ENCODE data around the gene CYP2D6. TPM values are rescaled to one million over a fixed set of nuclear protein-coding genes. Genes with fewer than 3 reads are reported as not detected.

The CYP2D6 gene
- total RNA-seq, 1 experiment from 2014 or later = 6.7 TPM

- no peak overlapping the region for H3K27ac ChIP-seq
- CTCF ChIA-PET = interaction anchor here (0.7 kb wide), 1 partner anchor 431 kb away, joined by 4 read pairs; no protein-coding TSS in a partner anchor
- intact Hi-C loops (cut with micrococcal nuclease; ENCODE audit: unreplicated experiment) = no loop called here
- no peaks in the 10 kb centered on the region; the same call in 1 of the 2 replicates for H4K20me1 ChIP-seq (ENCODE audit: insufficient read depth)
- H3K4me2 ChIP-seq = no peak overlapping the region
- no peaks in the 10 kb centered on the region for H3K27me3 ChIP-seq (ENCODE audit: insufficient read depth, low read depth)
- BruUV-seq (replicated peaks) = no TSS peak
- TF ChIP-seq EZH2 (IDR thresholded peaks at IDR 0.05; ENCODE audit: low read depth) = no peak
- TF ChIP-seq CTCF (conservative IDR thresholded peaks at IDR 0.05) = no peak
- H3K4me1 ChIP-seq (replicated peaks; ENCODE audit: insufficient read depth) = peaks cover 15% of the 10 kb centered on the region; the same call in 1 of the 2 replicates
- DNase-seq = no peak
- peaks cover 21% of the 10 kb centered on the region for H3K36me3 ChIP-seq (ENCODE audit: low read depth)
- H3K79me2 ChIP-seq (ENCODE audit: low read depth) = peaks cover 41% of the 10 kb centered on the region
- H3K9me3 ChIP-seq (ENCODE audit: insufficient read depth, low read depth) = no peaks in the 10 kb centered on the region
- H3K9me2 ChIP-seq (ENCODE audit: insufficient read depth) = no peaks in the 10 kb centered on the region
- H3K4me3 ChIP-seq = no peak overlapping the region
- POLR2A ChIA-PET (ENCODE audit: unreplicated experiment) = no interaction called here
- H3F3A ChIP-seq (ENCODE audit: insufficient read depth, low read depth) = peaks cover 17% of the 10 kb centered on the region; the same call in 1 of the 2 replicates
- H2AFZ ChIP-seq = no peak overlapping the region
Observed at GRCh38 chr22:42084874-42085273, 45.7 kb downstream of the CYP2D6 start.

- no peaks in the 10 kb centered on the region for H3K27me3 ChIP-seq (ENCODE audit: insufficient read depth, low read depth)
- H3K36me3 ChIP-seq (ENCODE audit: low read depth) = peaks cover 15% of the 10 kb centered on the region
- no peak overlapping the region for H3K27ac ChIP-seq
- ChIA-PET POLR2A (ENCODE audit: unreplicated experiment) (no interaction called here), CTCF (no interaction called here)
- no peak for DNase-seq
- TF ChIP-seq EZH2 (IDR thresholded peaks at IDR 0.05; ENCODE audit: low read depth) (no peak), CTCF (conservative IDR thresholded peaks at IDR 0.05) (no peak)
- no peaks in the 10 kb centered on the region for H3K9me2 ChIP-seq (ENCODE audit: insufficient read depth)
- H3K4me3 ChIP-seq = no peak overlapping the region
- peaks cover 13% of the 10 kb centered on the region; the same call in 1 of the 2 replicates for H3F3A ChIP-seq (ENCODE audit: insufficient read depth, low read depth)
- peaks cover 24% of the 10 kb centered on the region for H3K79me2 ChIP-seq (ENCODE audit: low read depth)
- H2AFZ ChIP-seq = no peak overlapping the region
- no peaks in the 10 kb centered on the region for H4K20me1 ChIP-seq (ENCODE audit: insufficient read depth)
- H3K4me2 ChIP-seq = no peak overlapping the region
- no peaks in the 10 kb centered on the region for H3K9me3 ChIP-seq (ENCODE audit: insufficient read depth, low read depth)
- H3K4me1 ChIP-seq (replicated peaks; ENCODE audit: insufficient read depth) = peaks cover 14% of the 10 kb centered on the region
- no TSS peak for BruUV-seq (replicated peaks)
- intact Hi-C loops (cut with micrococcal nuclease; ENCODE audit: unreplicated experiment) = no loop called here
Observed at GRCh38 chr22:42083119-42083518, 47.5 kb downstream of the CYP2D6 start.

GRCh38 chr22:42080287-42080686 is 50.3 kb downstream of the CYP2D6 start:
- Histone ChIP-seq H3K27ac (no peak overlapping the region), H3K36me3 (ENCODE audit: low read depth) (no peaks in the 10 kb centered on the region), H3K4me3 (peak overlapping the region; percentile 85), H3K4me2 (peak overlapping the region; percentile 94), H3K9me2 (ENCODE audit: insufficient read depth) (no peaks in the 10 kb centered on the region), H3K27me3 (ENCODE audit: insufficient read depth, low read depth) (no peaks in the 10 kb centered on the region), H3F3A (ENCODE audit: insufficient read depth, low read depth) (peaks cover 4% of the 10 kb centered on the region; the same call in 1 of the 2 replicates), H3K9me3 (ENCODE audit: insufficient read depth, low read depth) (no peaks in the 10 kb centered on the region; the same call in 1 of the 2 replicates), H3K4me1 (replicated peaks; ENCODE audit: insufficient read depth) (peaks cover 14% of the 10 kb centered on the region), H3K79me2 (ENCODE audit: low read depth) (peaks cover 19% of the 10 kb centered on the region), H2AFZ (peak overlapping the region; percentile 92), H4K20me1 (ENCODE audit: insufficient read depth) (no peaks in the 10 kb centered on the region)
- CTCF ChIA-PET = interaction anchor here (0.9 kb wide), 1 partner anchor 333 kb away, joined by 3 read pairs; no protein-coding TSS in a partner anchor
- intact Hi-C loops (cut with micrococcal nuclease; ENCODE audit: unreplicated experiment) = no loop called here
- TF ChIP-seq CTCF (conservative IDR thresholded peaks at IDR 0.05) = no peak
- no peak for TF ChIP-seq EZH2 (IDR thresholded peaks at IDR 0.05; ENCODE audit: low read depth)
- peak in 1 of 2 experiments; percentile 14 for DNase-seq
- BruUV-seq (replicated peaks) = TSS peak; percentile 17
- POLR2A ChIA-PET (ENCODE audit: unreplicated experiment) = interaction anchor here (0.7 kb wide), 2 partner anchors 133 to 383 kb away, joined by 5 to 10 read pairs; partner anchors contain the start of gene CENPM
